Naive thymus-derived CD4-positive, alpha-beta T cell (primary cell): ENCODE data around the gene CFAP20DC. TPM values are rescaled to one million over a fixed set of nuclear protein-coding genes. Genes with fewer than 3 reads are reported as not detected.

Experiments used
- ATAC-seq: fragments of 150-1000 bp; cut with Tn5 transposase; 2 replicates; pipeline ENCODE4 v1.10.0; 2021; ENCODE audit warnings: mild to moderate bottlenecking, moderate library complexity
- CTCF ChIA-PET: fragments of 350-600 bp; sonication (Branson Sonifier 250); formaldehyde crosslinking; loops from one replicate; lab custom pipeline; 2021; ENCODE audit warnings: antibody characterized with exemption; lab: Charles Lee
- POLR2A ChIA-PET: fragments of 350-600 bp; sonication (Branson Sonifier 250); formaldehyde crosslinking; loops from one replicate; lab custom pipeline; 2021; ENCODE audit warnings: antibody characterized with exemption, inconsistent platforms; lab: Charles Lee
- DNase-seq, 9 donors: peaks; one replicate each; pipeline versions ENCODE4 v3.0.0 to v3.0.0-alpha.2; 2020 to 2022; ENCODE audit warnings: mixed read lengths in 1 of 9
- H3K27ac ChIP-seq: one replicate; pipeline ENCODE4 v1.7.0; 2013; ENCODE audit warnings: mild to moderate bottlenecking, low read depth, low read length, moderate library complexity
- H3K27me3 ChIP-seq, 2 donors: one replicate each; pipeline ENCODE4 v1.7.0; 2013; ENCODE audit warnings: low read length in 2 of 2, mild to moderate bottlenecking in 2 of 2, moderate library complexity in 2 of 2; ENCODE audit not compliant: control insufficient read depth in 2 of 2, insufficient read depth in 2 of 2
- H3K36me3 ChIP-seq, 3 experiments: 1 replicate in 2 of 3; 2 replicates in 1 of 3; pipeline ENCODE4 v1.7.0; 2013; ENCODE audit warnings: low read length in 3 of 3, mild to moderate bottlenecking in 3 of 3, moderate library complexity in 1 of 3; ENCODE audit not compliant: insufficient read depth in 3 of 3, control insufficient read depth in 2 of 3
- H3K4me1 ChIP-seq, 2 donors: one replicate each; pipeline ENCODE4 v1.7.0; 2013; ENCODE audit warnings: low read length in 2 of 2, mild to moderate bottlenecking in 2 of 2, moderate library complexity in 1 of 2; ENCODE audit not compliant: control insufficient read depth in 2 of 2, insufficient read depth in 2 of 2
- H3K4me3 ChIP-seq: 2 replicates; pipeline ENCODE4 v1.7.0; 2013; ENCODE audit warnings: mild to moderate bottlenecking, low read length
- H3K9me3 ChIP-seq, 3 experiments: 1 replicate in 2 of 3; 2 replicates in 1 of 3; pipeline ENCODE4 v1.7.0; 2013; ENCODE audit warnings: low read length in 3 of 3; ENCODE audit not compliant: control insufficient read depth in 2 of 3
- H3K27ac Mint-ChIP-seq, 9 donors: one replicate each; pipeline ENCODE4 v1.8.0; 2020 to 2022; ENCODE audit warnings: mixed read lengths in 9 of 9, mild to moderate bottlenecking in 8 of 9, moderate library complexity in 5 of 9, inconsistent platforms in 2 of 9
- H3K27me3 Mint-ChIP-seq, 5 donors: one replicate each; pipeline ENCODE4 v1.8.0; 2021 to 2022; ENCODE audit warnings: mixed read lengths in 5 of 5, mild to moderate bottlenecking in 1 of 5
- H3K36me3 Mint-ChIP-seq, 5 donors: one replicate each; pipeline ENCODE4 v1.8.0; 2020 to 2022; ENCODE audit warnings: mixed read lengths in 5 of 5, mild to moderate bottlenecking in 3 of 5, inconsistent platforms in 1 of 5
- H3K4me1 Mint-ChIP-seq, 7 donors: one replicate each; pipeline ENCODE4 v1.8.0; 2020 to 2022; ENCODE audit warnings: mixed read lengths in 7 of 7, mild to moderate bottlenecking in 3 of 7, inconsistent platforms in 1 of 7
- H3K4me3 Mint-ChIP-seq, 10 donors: one replicate each; pipeline ENCODE4 v1.8.0; 2020 to 2022; ENCODE audit warnings: mild to moderate bottlenecking in 10 of 10, mixed read lengths in 10 of 10, moderate library complexity in 6 of 10, inconsistent platforms in 2 of 10
- H3K9me3 Mint-ChIP-seq, 11 donors: one replicate each; pipeline ENCODE4 v1.8.0; 2020 to 2022; ENCODE audit warnings: mixed read lengths in 11 of 11, mild to moderate bottlenecking in 4 of 11, inconsistent platforms in 1 of 11, moderate library complexity in 1 of 11
- intact Hi-C, 2 donors: fragments of 100-400 bp; cut with micrococcal nuclease; formaldehyde crosslinking; loops; one replicate each; pipeline ENCODE4 v1.15.1; 2023
- polyA plus RNA-seq, 2 donors: library from polyadenylated mRNA; unstranded; fragments of 300-500 nt; fragmentation: Illumina TruSeq; gene quantifications; one replicate each; pipeline ENCODE4 v1.2.3, GENCODE V29; 2021
- total RNA-seq, 6 experiments: library from RNA in 5 of 6; stranded (reverse) in 5 of 6; gene quantifications; 1 replicate in 5 of 6; 2 replicates in 1 of 6; pipeline ENCODE4 v1.2.3 and lab custom pipeline; 2021 to 2026

The CFAP20DC gene
- total and polyA plus RNA-seq, 7 experiments from 2014 or later, result 0.24 to 1.2 (median 0.42) TPM; not detected in 3

- H3K27ac ChIP-seq, result no peak overlapping the region
Measured at GRCh38 chr3:58800940-58801339, 248.9 kb downstream of the CFAP20DC start.

DNA sequence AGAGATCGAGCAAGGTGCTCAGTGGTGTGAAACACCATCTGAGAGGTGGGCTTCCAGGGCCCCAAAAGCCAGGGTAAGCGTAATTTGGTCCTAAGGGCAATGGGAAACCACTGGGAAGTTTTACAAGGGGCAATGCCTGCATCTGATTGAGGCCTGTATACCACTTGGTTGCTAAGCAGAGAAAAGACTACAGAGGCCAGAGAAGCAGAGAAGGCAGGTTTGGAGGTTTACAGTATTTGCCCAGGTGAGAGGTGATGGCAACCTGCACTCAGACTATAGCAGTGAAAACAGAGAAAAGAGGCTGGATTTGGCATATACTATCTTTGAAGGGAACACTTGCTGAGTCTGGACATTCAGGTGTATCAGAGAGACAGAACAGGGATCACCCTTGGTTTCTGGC lies 249.8 kb downstream of the CFAP20DC start:
- H3K4me1 ChIP-seq, result no peaks in the 10 kb centered on the region
- no peak for DNase-seq
- H3K27ac Mint-ChIP-seq, result no peak overlapping the region
- peaks cover 0 to 5% (median 0%) of the 10 kb centered on the region in 7 donors for H3K4me1 Mint-ChIP-seq
- H3K4me3 Mint-ChIP-seq, result no peak overlapping the region
- H3K27me3 ChIP-seq, result no peaks in the 10 kb centered on the region
- no peak overlapping the region for H3K4me3 ChIP-seq
- intact Hi-C loops, result no loop called here
- no peaks in the 10 kb centered on the region for H3K9me3 ChIP-seq
- H3K9me3 Mint-ChIP-seq, result peaks cover 0 to 5% (median 0%) of the 10 kb centered on the region in 11 donors
- CTCF ChIA-PET, result no interaction called here
- no peak overlapping the region for H3K27ac ChIP-seq
- POLR2A ChIA-PET, result no interaction called here
- no peak for ATAC-seq
- H3K36me3 ChIP-seq, result no peaks in the 10 kb centered on the region
- H3K36me3 Mint-ChIP-seq, result no peaks in the 10 kb centered on the region
- H3K27me3 Mint-ChIP-seq, result peaks cover 0 to 10% (median 5%) of the 10 kb centered on the region in 5 donors

More at GRCh38 chr3:58800940-58801339, 248.9 kb downstream of the CFAP20DC start:
- ChIA-PET POLR2A (interaction anchor here (0.7 kb wide), 1 partner anchor 8 kb away, joined by 3 read pairs; no protein-coding TSS in a partner anchor), CTCF (no interaction called here)
- Mint-ChIP-seq H3K27me3 (peaks cover 0 to 7% (median under 1%) of the 10 kb centered on the region in 5 donors), H3K27ac (no peak overlapping the region), H3K4me1 (peaks cover 0 to 5% (median 0%) of the 10 kb centered on the region in 7 donors), H3K4me3 (no peak overlapping the region), H3K9me3 (peaks cover 0 to 2% (median 0%) of the 10 kb centered on the region in 11 donors), H3K36me3 (no peaks in the 10 kb centered on the region)
- Histone ChIP-seq H3K4me3 (no peak overlapping the region), H3K27me3 (no peaks in the 10 kb centered on the region), H3K36me3 (no peaks in the 10 kb centered on the region), H3K4me1 (no peaks in the 10 kb centered on the region), H3K9me3 (no peaks in the 10 kb centered on the region)
- no peak for DNase-seq
- intact Hi-C loops, result no loop called here
- ATAC-seq, result no peak

DNA sequence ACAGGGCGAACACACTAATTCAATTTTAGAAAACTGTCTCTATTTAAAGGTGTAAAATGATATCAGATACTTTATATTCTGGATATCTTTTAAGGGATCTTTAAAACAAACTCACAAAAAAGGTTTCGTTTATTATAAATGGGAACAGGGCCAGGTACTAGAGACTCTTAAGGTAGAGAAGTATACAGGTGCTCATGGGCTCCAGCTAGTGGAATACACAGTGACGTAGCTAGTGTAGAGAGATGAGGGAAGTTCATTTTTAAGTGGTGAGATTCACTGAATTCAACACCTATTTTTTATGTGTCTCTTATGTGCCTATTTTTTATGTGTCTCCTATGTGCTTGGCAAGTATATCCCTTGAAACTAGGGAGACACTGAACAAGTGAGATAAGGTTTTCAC lies 250.6 kb downstream of the CFAP20DC start:
- no peaks in the 10 kb centered on the region for H3K9me3 ChIP-seq
- Mint-ChIP-seq H3K4me1 (peaks cover 0 to 5% (median 0%) of the 10 kb centered on the region in 7 donors), H3K9me3 (peaks cover 0 to 5% (median 0%) of the 10 kb centered on the region in 11 donors), H3K36me3 (no peaks in the 10 kb centered on the region), H3K27me3 (peaks cover 0 to 10% (median 5%) of the 10 kb centered on the region in 5 donors), H3K4me3 (no peak overlapping the region), H3K27ac (no peak overlapping the region)
- no peak for ATAC-seq
- no peak for DNase-seq
- H3K4me3 ChIP-seq, result no peak overlapping the region
- POLR2A ChIA-PET, result no interaction called here
- intact Hi-C loops, result no loop called here
- H3K27ac ChIP-seq, result no peak overlapping the region
- no peaks in the 10 kb centered on the region for H3K36me3 ChIP-seq
- no peaks in the 10 kb centered on the region for H3K4me1 ChIP-seq
- CTCF ChIA-PET, result no interaction called here
- no peaks in the 10 kb centered on the region for H3K27me3 ChIP-seq

DNA sequence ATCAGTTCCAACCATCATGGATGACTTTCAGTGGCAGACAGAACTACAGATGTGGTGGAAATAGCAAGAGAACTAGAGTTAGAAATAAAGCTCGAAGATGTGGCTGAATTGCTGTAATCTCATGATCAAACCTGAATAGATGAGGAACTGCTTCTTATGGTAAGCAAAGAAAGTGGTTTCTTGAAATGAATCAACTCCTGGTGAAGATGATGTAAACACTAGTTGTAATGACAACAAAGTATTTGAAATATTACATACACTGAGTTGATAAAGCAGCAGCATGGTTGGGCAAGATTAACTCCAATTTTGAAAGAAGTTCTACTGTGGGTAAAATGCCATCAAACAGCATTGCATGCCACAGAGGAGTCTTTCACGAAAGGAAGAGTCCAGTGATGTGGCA lies 251.5 kb downstream of the CFAP20DC start:
- no peak overlapping the region for H3K4me3 Mint-ChIP-seq
- ChIA-PET CTCF (no interaction called here), POLR2A (no interaction called here)
- no peak for ATAC-seq
- Histone ChIP-seq H3K27ac (no peak overlapping the region), H3K4me1 (no peaks in the 10 kb centered on the region), H3K36me3 (no peaks in the 10 kb centered on the region), H3K4me3 (no peak overlapping the region), H3K9me3 (no peaks in the 10 kb centered on the region), H3K27me3 (no peaks in the 10 kb centered on the region)
- no peak for DNase-seq
- H3K27ac Mint-ChIP-seq, result no peak overlapping the region
- H3K36me3 Mint-ChIP-seq, result no peaks in the 10 kb centered on the region
- H3K9me3 Mint-ChIP-seq, result peaks cover 0 to 5% (median 0%) of the 10 kb centered on the region in 11 donors
- peaks cover 0 to 13% (median 5%) of the 10 kb centered on the region in 5 donors for H3K27me3 Mint-ChIP-seq
- peaks cover 0 to 5% (median 0%) of the 10 kb centered on the region in 7 donors for H3K4me1 Mint-ChIP-seq
- intact Hi-C loops, result no loop called here

DNA sequence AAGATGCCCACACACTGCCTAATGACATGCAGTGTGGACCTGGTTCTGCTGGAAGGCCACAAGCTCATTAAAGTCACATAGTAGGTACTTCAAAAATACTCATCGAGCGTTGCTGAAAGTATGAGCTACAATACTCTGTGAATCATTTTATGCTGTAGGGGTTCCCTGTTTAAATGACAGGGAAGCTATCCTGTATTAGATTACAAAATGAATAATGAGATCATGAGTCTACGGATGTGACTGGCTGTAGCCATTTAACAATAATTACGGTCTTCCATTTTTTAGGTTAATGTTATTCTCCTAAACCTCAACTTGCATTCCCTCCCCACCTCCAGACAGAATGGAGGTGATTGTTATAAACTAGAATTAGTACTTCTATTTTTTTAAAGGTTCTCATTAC lies 255.1 kb downstream of the CFAP20DC start:
- peaks cover 0 to 7% (median 0%) of the 10 kb centered on the region in 11 donors for H3K9me3 Mint-ChIP-seq
- H3K27ac Mint-ChIP-seq, result no peak overlapping the region
- peaks cover 0 to 15% (median 7%) of the 10 kb centered on the region in 5 donors for H3K27me3 Mint-ChIP-seq
- no peaks in the 10 kb centered on the region for H3K9me3 ChIP-seq
- no peak overlapping the region for H3K4me3 Mint-ChIP-seq
- H3K36me3 ChIP-seq, result no peaks in the 10 kb centered on the region
- intact Hi-C loops, result no loop called here
- H3K4me1 ChIP-seq, result no peaks in the 10 kb centered on the region
- no peak overlapping the region for H3K4me3 ChIP-seq
- DNase-seq (no peak), ATAC-seq (no peak)
- H3K36me3 Mint-ChIP-seq, result no peaks in the 10 kb centered on the region
- peaks cover 0 to 5% (median 0%) of the 10 kb centered on the region in 7 donors for H3K4me1 Mint-ChIP-seq
- H3K27me3 ChIP-seq, result no peaks in the 10 kb centered on the region
- H3K27ac ChIP-seq, result no peak overlapping the region
- ChIA-PET CTCF (no interaction called here), POLR2A (no interaction called here)

- H3K4me1 Mint-ChIP-seq, result peaks cover 0 to 5% (median 0%) of the 10 kb centered on the region in 7 donors
- H3K27ac ChIP-seq, result no peak overlapping the region
- ATAC-seq, result no peak
- DNase-seq, result no peak
- no peaks in the 10 kb centered on the region for H3K36me3 ChIP-seq
- H3K27me3 ChIP-seq, result no peaks in the 10 kb centered on the region
- ChIA-PET POLR2A (no interaction called here), CTCF (no interaction called here)
- H3K4me3 ChIP-seq, result no peak overlapping the region
- H3K27me3 Mint-ChIP-seq, result peaks cover 0 to 15% (median 7%) of the 10 kb centered on the region in 5 donors
- no peaks in the 10 kb centered on the region for H3K36me3 Mint-ChIP-seq
- H3K4me3 Mint-ChIP-seq, result no peak overlapping the region
- intact Hi-C loops, result no loop called here
- H3K9me3 Mint-ChIP-seq, result peaks cover 0 to 7% (median 0%) of the 10 kb centered on the region in 11 donors
- H3K9me3 ChIP-seq, result no peaks in the 10 kb centered on the region
- no peak overlapping the region for H3K27ac Mint-ChIP-seq
- H3K4me1 ChIP-seq, result no peaks in the 10 kb centered on the region
Measured at GRCh38 chr3:58793938-58794337, 255.9 kb downstream of the CFAP20DC start.

DNA sequence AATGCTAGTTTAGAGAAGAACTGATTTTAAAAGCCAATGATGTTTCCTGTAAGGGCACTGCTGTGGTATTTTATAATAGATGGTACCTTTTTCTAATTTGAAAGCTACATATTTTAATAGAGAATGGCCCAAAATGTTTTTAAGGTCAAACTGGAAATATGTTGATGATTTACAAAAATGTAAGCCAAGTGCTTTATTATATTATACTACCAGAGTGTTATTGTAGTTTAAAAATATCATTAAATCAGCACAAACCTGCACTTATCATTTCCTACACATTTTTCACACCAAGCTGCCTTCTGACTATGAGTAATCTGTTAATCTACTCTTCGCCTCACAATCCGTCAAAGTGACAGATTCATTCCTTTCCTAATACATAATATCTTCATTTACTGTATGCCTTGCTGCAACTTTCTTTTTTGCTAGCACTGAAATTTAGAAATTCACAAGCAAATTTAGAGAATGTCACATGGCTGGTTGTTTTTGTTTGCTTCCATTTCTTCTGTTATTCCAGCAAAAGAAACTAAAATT lies 256.8 kb downstream of the CFAP20DC start:
- H3K9me3 ChIP-seq, result no peaks in the 10 kb centered on the region
- H3K4me1 ChIP-seq, result no peaks in the 10 kb centered on the region
- no peak overlapping the region for H3K4me3 ChIP-seq
- no peak overlapping the region for H3K27ac Mint-ChIP-seq
- H3K27ac ChIP-seq, result no peak overlapping the region
- ChIA-PET POLR2A (interaction anchor here (0.6 kb wide), 1 partner anchor 8 kb away, joined by 3 read pairs; no protein-coding TSS in a partner anchor), CTCF (no interaction called here)
- H3K9me3 Mint-ChIP-seq, result peaks cover 0 to 7% (median 0%) of the 10 kb centered on the region in 11 donors
- peaks cover 0 to 18% (median 7%) of the 10 kb centered on the region in 5 donors for H3K27me3 Mint-ChIP-seq
- DNase-seq (no peak), ATAC-seq (no peak)
- no peaks in the 10 kb centered on the region for H3K36me3 ChIP-seq
- peaks cover 0 to under 1% (median 0%) of the 10 kb centered on the region in 7 donors for H3K4me1 Mint-ChIP-seq
- H3K4me3 Mint-ChIP-seq, result no peak overlapping the region
- no peaks in the 10 kb centered on the region for H3K27me3 ChIP-seq
- intact Hi-C loops, result no loop called here
- no peaks in the 10 kb centered on the region for H3K36me3 Mint-ChIP-seq
